ENCODE data around the gene GPR25.
A peak's percentile ranks its signal among the peaks of the same experiment; 100 is the strongest.

GPR25 gene

GRCh38 chr1:200890818-200891773 lies 18.3 kb downstream of the GPR25 start:
- CTCF ChIA-PET: interaction anchor here (0.5 to 2.7 kb wide), 13 partner anchors 11 to 257 kb away, joined by 3 to 10 read pairs (median 3); no protein-coding TSS in a partner anchor
- POLR2A ChIA-PET: interaction anchor here (0.5 to 0.9 kb wide), 3 partner anchors 10 to 269 kb away, joined by 3 to 4 read pairs (median 3); partner anchors contain the start of gene DDX59
- Histone ChIP-seq H3K27ac (ENCODE audit: extremely low read depth, low read depth, low read length) (peak overlapping the region; percentile 62; the same call in 1 of the 2 replicates), H3K9me3 (ENCODE audit: control insufficient read depth, insufficient read depth, low read depth, low read length) (no peaks in the 10 kb centered on the region), H3K4me1 (ENCODE audit: control insufficient read depth, insufficient read depth, low read length) (no peaks in the 10 kb centered on the region), H3K36me3 (ENCODE audit: control insufficient read depth in 2 of 2, insufficient read depth in 1 of 2, low read length in 2 of 2) (no peaks in the 10 kb centered on the region), H3K4me3 (ENCODE audit: low read depth, low read length) (peak overlapping the region; percentile 59)
- TF ChIP-seq ZFHX2 (tag by site-specific recombination; conservative IDR thresholded peaks at IDR 0.05) (peak; percentile 65), ZNF585B (tag by site-specific recombination; IDR thresholded peaks at IDR 0.05) (no peak), ZNF501 (tag by site-specific recombination; IDR thresholded peaks at IDR 0.05) (peak; percentile 32; the same call in 1 of the 2 replicates), GLI2 (tag by site-specific recombination; IDR thresholded peaks at IDR 0.05; ENCODE audit: borderline replicate concordance, low read depth) (no peak), SCRT2 (tag by site-specific recombination; IDR thresholded peaks at IDR 0.05) (no peak), GLIS1 (tag by site-specific recombination; IDR thresholded peaks at IDR 0.05) (peak; percentile 53), ZBTB8A (tag by site-specific recombination; IDR thresholded peaks at IDR 0.05) (peak; percentile 82), YY2 (tag by site-specific recombination; IDR thresholded peaks at IDR 0.05) (0 out of 2 replicates have a peak, but pooled peaks have one; percentile 14), HIC1 (tag by site-specific recombination; IDR thresholded peaks at IDR 0.05) (no peak), ZNF416 (tag by site-specific recombination; IDR thresholded peaks at IDR 0.05) (no peak), ZNF701 (tag by site-specific recombination; IDR thresholded peaks at IDR 0.05) (no peak), ZNF664 (tag by site-specific recombination; IDR thresholded peaks at IDR 0.05) (peak; percentile 100), ZNF248 (tag by site-specific recombination; IDR thresholded peaks at IDR 0.05) (no peak), ZNF394 (tag by site-specific recombination; IDR thresholded peaks at IDR 0.05; ENCODE audit: borderline replicate concordance) (peak; percentile 85), ZNF140 (tag by site-specific recombination; IDR thresholded peaks at IDR 0.05) (no peak), PBX3 (CRISPR knock-in tag; IDR thresholded peaks at IDR 0.05) (no peak), ZNF560 (tag by site-specific recombination; IDR thresholded peaks at IDR 0.05; ENCODE audit: borderline replicate concordance) (no peak), ZIC2 (tag by site-specific recombination; IDR thresholded peaks at IDR 0.05) (peak; percentile 85), SP3 (tag by site-specific recombination; IDR thresholded peaks at IDR 0.05) (no peak; the same call in none of the 2 replicates), ZSCAN4 (tag by site-specific recombination; IDR thresholded peaks at IDR 0.05) (no peak), ZNF16 (tag by site-specific recombination; IDR thresholded peaks at IDR 0.05; ENCODE audit: low read depth) (no peak), EGR2 (tag by site-specific recombination; IDR thresholded peaks at IDR 0.05; ENCODE audit: low read depth) (no peak), SP7 (tag by site-specific recombination; IDR thresholded peaks at IDR 0.05) (peak; percentile 67)
- TF ChIP-seq, protein P1, sequence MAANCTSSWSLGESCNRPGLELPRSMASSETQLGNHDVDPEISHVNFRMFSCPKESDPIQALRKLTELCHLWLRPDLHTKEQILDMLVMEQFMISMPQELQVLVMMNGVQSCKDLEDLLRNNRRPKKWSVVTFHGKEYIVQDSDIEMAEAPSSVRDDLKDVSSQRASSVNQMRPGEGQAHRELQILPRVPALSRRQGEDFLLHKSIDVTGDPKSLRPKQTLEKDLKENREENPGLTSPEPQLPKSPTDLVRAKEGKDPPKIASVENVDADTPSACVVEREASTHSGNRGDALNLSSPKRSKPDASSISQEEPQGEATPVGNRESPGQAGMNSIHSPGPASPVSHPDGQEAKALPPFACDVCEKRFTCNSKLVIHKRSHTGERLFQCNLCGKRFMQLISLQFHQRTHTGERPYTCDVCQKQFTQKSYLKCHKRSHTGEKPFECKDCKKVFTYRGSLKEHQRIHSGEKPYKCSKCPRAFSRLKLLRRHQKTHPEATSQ (tag by site-specific recombination; IDR thresholded peaks at IDR 0.05): no peak
- TF ChIP-seq, protein P2, sequence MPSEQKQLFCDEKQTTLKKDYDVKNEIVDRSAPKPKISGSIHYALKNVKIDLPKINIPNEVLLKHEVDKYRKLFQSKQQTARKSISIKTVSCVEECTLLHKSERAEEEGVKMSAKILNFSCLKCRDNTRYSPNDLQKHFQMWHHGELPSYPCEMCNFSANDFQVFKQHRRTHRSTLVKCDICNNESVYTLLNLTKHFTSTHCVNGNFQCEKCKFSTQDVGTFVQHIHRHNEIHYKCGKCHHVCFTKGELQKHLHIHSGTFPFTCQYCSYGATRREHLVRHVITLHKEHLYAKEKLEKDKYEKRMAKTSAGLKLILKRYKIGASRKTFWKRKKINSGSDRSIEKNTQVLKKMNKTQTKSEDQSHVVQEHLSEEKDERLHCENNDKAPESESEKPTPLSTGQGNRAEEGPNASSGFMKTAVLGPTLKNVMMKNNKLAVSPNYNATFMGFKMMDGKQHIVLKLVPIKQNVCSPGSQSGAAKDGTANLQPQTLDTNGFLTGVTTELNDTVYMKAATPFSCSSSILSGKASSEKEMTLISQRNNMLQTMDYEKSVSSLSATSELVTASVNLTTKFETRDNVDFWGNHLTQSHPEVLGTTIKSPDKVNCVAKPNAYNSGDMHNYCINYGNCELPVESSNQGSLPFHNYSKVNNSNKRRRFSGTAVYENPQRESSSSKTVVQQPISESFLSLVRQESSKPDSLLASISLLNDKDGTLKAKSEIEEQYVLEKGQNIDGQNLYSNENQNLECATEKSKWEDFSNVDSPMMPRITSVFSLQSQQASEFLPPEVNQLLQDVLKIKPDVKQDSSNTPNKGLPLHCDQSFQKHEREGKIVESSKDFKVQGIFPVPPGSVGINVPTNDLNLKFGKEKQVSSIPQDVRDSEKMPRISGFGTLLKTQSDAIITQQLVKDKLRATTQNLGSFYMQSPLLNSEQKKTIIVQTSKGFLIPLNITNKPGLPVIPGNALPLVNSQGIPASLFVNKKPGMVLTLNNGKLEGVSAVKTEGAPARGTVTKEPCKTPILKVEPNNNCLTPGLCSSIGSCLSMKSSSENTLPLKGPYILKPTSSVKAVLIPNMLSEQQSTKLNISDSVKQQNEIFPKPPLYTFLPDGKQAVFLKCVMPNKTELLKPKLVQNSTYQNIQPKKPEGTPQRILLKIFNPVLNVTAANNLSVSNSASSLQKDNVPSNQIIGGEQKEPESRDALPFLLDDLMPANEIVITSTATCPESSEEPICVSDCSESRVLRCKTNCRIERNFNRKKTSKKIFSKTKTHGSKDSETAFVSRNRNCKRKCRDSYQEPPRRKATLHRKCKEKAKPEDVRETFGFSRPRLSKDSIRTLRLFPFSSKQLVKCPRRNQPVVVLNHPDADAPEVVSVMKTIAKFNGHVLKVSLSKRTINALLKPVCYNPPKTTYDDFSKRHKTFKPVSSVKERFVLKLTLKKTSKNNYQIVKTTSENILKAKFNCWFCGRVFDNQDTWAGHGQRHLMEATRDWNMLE (tag by site-specific recombination; conservative IDR thresholded peaks at IDR 0.05; ENCODE audit: low read depth): 0 out of 2 replicates have a peak, but pooled peaks have one; percentile 23
